HCT116 (cell line): Measurements from ENCODE around the gene ANKEF1. TPM values are rescaled to one million over a fixed set of nuclear protein-coding genes. Genes with fewer than 3 reads are reported as not detected.

ENCODE experiments used
- ATAC-seq: fragments of 200-7000 bp; cut with Tn5 transposase; 2 replicates; pipeline ENCODE4 v1.9.1; 2020; ENCODE audit warnings: mild to moderate bottlenecking, moderate library complexity
- BruUV-seq: library from RNA; stranded (reverse); fragments of 400-500 nt; replicated peaks from 2 replicates; lab custom pipeline; 2021; lab: Mats Ljungman, UMichigan
- CTCF ChIA-PET: fragments of 300-600 bp; sonication (Branson Sonifier 250); formaldehyde crosslinking; loops from one replicate; lab custom pipeline; 2021; ENCODE audit warnings: antibody characterized with exemption; lab: Charles Lee
- POLR2A ChIA-PET: fragments of 300-600, 350-600 bp; sonication (Branson Sonifier 250); formaldehyde crosslinking; loops from one replicate; lab custom pipeline; 2021; ENCODE audit warnings: antibody characterized with exemption; lab: Charles Lee
- RAD21 ChIA-PET, 2 experiments: fragments of 300-600 bp; sonication (Branson Sonifier 250); formaldehyde crosslinking; loops; one replicate each; lab custom pipeline; 2023; ENCODE audit warnings: low total read pairs in 2 of 2; ENCODE audit not compliant: uncharacterized antibody in 2 of 2, unreplicated experiment in 2 of 2, low non-redundant PET in 1 of 2; lab: Charles Lee
- DNase-seq: peaks from one replicate; pipeline ENCODE4 v3.0.0-alpha.2; 2010; ENCODE audit warnings: low read depth, low spot score
- H2AFZ ChIP-seq: fragments of 200-600 bp; shearing (Covaris generic), sonication (generic); 2 replicates; pipeline ENCODE4 v1.6.1; 2017; ENCODE audit warnings: low read depth, mixed run types, mixed read lengths, antibody characterized with exemption, low read length; ENCODE audit not compliant: poor library complexity, severe bottlenecking
- H3K27ac ChIP-seq: 2 replicates; pipeline ENCODE4 v1.5.1; 2012; ENCODE audit warnings: low read depth, low read length
- H3K27me3 ChIP-seq: fragments of 200-600 bp; sonication (generic); 2 replicates; pipeline ENCODE4 v1.6.1; 2016; ENCODE audit warnings: mixed run types, low read length, mixed read lengths; ENCODE audit not compliant: insufficient read depth
- H3K36me3 ChIP-seq, 2 experiments: fragments of 200-500 bp in 1 of 2; fragments of 200-600 bp in 1 of 2; sonication (Bioruptor generic) in 1 of 2; sonication (generic) in 1 of 2; 2 replicates each; pipeline versions ENCODE4 v1.5.1 to v1.6.1; 2014 to 2016; ENCODE audit warnings: low read length in 2 of 2, inconsistent platforms in 1 of 2, mixed read lengths in 1 of 2, mixed run types in 1 of 2; ENCODE audit not compliant: insufficient read depth in 2 of 2, control insufficient read depth in 1 of 2
- H3K4me1 ChIP-seq, 2 experiments: fragments of 200-600 bp in 1 of 2; sonication (generic) in 1 of 2; 2 replicates each; pipeline versions ENCODE4 v1.5.1 to v1.6.1; 2012 to 2017; ENCODE audit warnings: low read length in 2 of 2, inconsistent platforms in 1 of 2, mild to moderate bottlenecking in 1 of 2, mixed read lengths in 1 of 2, mixed run types in 1 of 2, moderate library complexity in 1 of 2; ENCODE audit not compliant: insufficient read depth in 2 of 2, control insufficient read depth in 1 of 2
- H3K4me2 ChIP-seq: fragments of 200-600 bp; sonication (generic); 2 replicates; pipeline ENCODE4 v1.6.1; 2017; ENCODE audit warnings: mixed run types, low read length, mixed read lengths
- H3K4me3 ChIP-seq, 2 experiments: fragments of 200-600 bp in 1 of 2; sonication (generic) in 1 of 2; replicated peaks in 1 of 2; 2 replicates each; pipeline ENCODE4 v1.5.1; 2011 to 2016; ENCODE audit warnings: low read length in 2 of 2, control low read depth in 1 of 2, low read depth in 1 of 2, mild to moderate bottlenecking in 1 of 2, mixed read lengths in 1 of 2, mixed run types in 1 of 2
- H3K79me2 ChIP-seq: fragments of 200-600 bp; sonication (generic); 2 replicates; pipeline ENCODE4 v1.6.1; 2017; ENCODE audit warnings: mild to moderate bottlenecking, mixed run types, low read length, moderate library complexity, mixed read lengths; ENCODE audit not compliant: insufficient read depth
- H3K9ac ChIP-seq: fragments of 200-600 bp; sonication (generic); 2 replicates; pipeline ENCODE4 v1.6.1; 2016; ENCODE audit warnings: low read length, mixed read lengths
- H3K9me2 ChIP-seq: fragments of 200-600 bp; sonication (generic), shearing (Covaris generic); 2 replicates; pipeline ENCODE4 v1.6.1; 2017; ENCODE audit warnings: mixed run types, mild to moderate bottlenecking, moderate library complexity; ENCODE audit not compliant: insufficient read depth
- H3K9me3 ChIP-seq, 2 experiments: fragments of 200-500 bp in 1 of 2; fragments of 200-600 bp in 1 of 2; sonication (Bioruptor generic) in 1 of 2; sonication (generic) in 1 of 2; 2 replicates each; pipeline ENCODE4 v1.6.1; 2014 to 2017; ENCODE audit warnings: low read length in 2 of 2, mixed read lengths in 2 of 2, inconsistent platforms in 1 of 2, low read depth in 1 of 2, mild to moderate bottlenecking in 1 of 2, mixed run types in 1 of 2, moderate library complexity in 1 of 2; ENCODE audit not compliant: control insufficient read depth in 1 of 2, insufficient read depth in 1 of 2
- H4K20me1 ChIP-seq: fragments of 200-600 bp; sonication (generic), shearing (Covaris generic); 2 replicates; pipeline ENCODE4 v1.6.1; 2017; ENCODE audit warnings: mixed run types, mild to moderate bottlenecking, moderate library complexity; ENCODE audit not compliant: insufficient read depth
- CBX3 ChIP-seq: IDR thresholded peaks from 2 replicates; pipeline ENCODE4 v1.6.1; 2012; ENCODE audit warnings: low read depth
- EZH2phosphoT487 ChIP-seq: fragments of 200-600 bp; IDR thresholded peaks from 2 replicates; pipeline ENCODE4 v1.6.1; 2018; ENCODE audit warnings: antibody characterized with exemption, borderline replicate concordance
- JUND ChIP-seq: IDR thresholded peaks from 2 replicates; pipeline ENCODE4 v1.6.1; 2012
- MAX ChIP-seq: IDR thresholded peaks from 2 replicates; pipeline ENCODE4 v1.6.1; 2012
- POLR2A ChIP-seq: IDR thresholded peaks from 2 replicates; pipeline ENCODE4 v1.7.0; 2011; ENCODE audit warnings: borderline replicate concordance; ENCODE audit not compliant: insufficient read depth, insufficient read length; ENCODE audit errors: extremely low read depth
- POLR2AphosphoS5 ChIP-seq: IDR thresholded peaks from 2 replicates; pipeline ENCODE4 v1.6.1; 2011; ENCODE audit warnings: mild to moderate bottlenecking, low read depth, low read length, moderate library complexity
- SP1 ChIP-seq: IDR thresholded peaks from 2 replicates; pipeline ENCODE4 v1.6.1; 2012; ENCODE audit warnings: low read depth
- ZFX ChIP-seq: fragments of 450-650 bp; IDR thresholded peaks from 2 replicates; pipeline ENCODE4 v1.6.1; 2017
- ZNF274 ChIP-seq: fragments of 200-500 bp; sonication (Bioruptor generic); IDR thresholded peaks from 2 replicates; pipeline ENCODE4 v1.6.1; 2014; ENCODE audit warnings: mild to moderate bottlenecking, low read depth, low read length, inconsistent platforms
- intact Hi-C: fragments of 100-400 bp; cut with micrococcal nuclease; formaldehyde crosslinking; loops from 2 replicates; pipeline ENCODE4 v1.10.0; 2022
- total RNA-seq: library from RNA; stranded (reverse); gene quantifications from one replicate; pipeline ENCODE4 v1.2.1, GENCODE V29; 2021; ENCODE audit not compliant: unreplicated experiment
- TF ChIP-seq, protein P1 (sequence below): IDR thresholded peaks from 2 replicates; pipeline ENCODE4 v1.6.1; 2011; ENCODE audit warnings: mild to moderate bottlenecking, low read length, moderate library complexity; ENCODE audit not compliant: insufficient replicate concordance; ENCODE audit errors: extremely low read depth
- TF ChIP-seq, protein P2 (sequence below), 3 experiments: fragments of 200-600 bp in 1 of 3; sonication (generic) in 1 of 3; IDR thresholded peaks in 2 of 3; conservative IDR thresholded peaks in 1 of 3; 2 replicates each; pipeline ENCODE4 v1.5.1; 2012 to 2017; ENCODE audit warnings: low read depth in 2 of 3, low read length in 2 of 3, antibody characterized with exemption in 1 of 3, borderline replicate concordance in 1 of 3, control low read depth in 1 of 3, mild to moderate bottlenecking in 1 of 3, mixed read lengths in 1 of 3, mixed run types in 1 of 3, moderate library complexity in 1 of 3; ENCODE audit not compliant: insufficient read depth in 1 of 3

ANKEF1 gene
- total RNA-seq, 1 experiment from 2014 or later = 15.8 TPM

DNA sequence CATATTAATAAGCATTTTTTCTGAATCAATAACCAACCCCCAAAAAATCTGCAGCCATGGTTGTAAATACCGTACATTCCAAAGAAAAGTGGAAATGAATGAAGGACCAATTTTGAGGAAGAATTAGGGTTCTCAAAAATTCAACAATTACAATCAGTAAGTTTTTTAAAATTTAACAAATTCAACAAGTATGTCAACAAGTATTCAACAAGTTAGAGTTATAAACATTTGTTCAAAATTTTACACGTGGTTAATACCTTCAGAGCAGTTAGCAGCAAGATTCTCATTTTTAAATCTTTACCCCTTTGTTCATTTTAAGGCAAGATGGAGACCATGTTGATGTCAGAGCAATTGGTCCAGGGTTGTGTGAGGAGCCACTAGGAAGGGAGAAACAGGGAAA lies 27.6 kb upstream of the ANKEF1 start:
- H3K4me3 ChIP-seq = no peak overlapping the region
- POLR2A ChIA-PET = no interaction called here
- no peaks in the 10 kb centered on the region for H3K79me2 ChIP-seq
- H3K9me2 ChIP-seq = no peaks in the 10 kb centered on the region
- ATAC-seq = no peak
- CTCF ChIA-PET = no interaction called here
- H3K9me3 ChIP-seq = no peaks in the 10 kb centered on the region; a peak in 1 of 4 replicates
- no peak overlapping the region for H3K27ac ChIP-seq
- no TSS peak for BruUV-seq
- H3K9ac ChIP-seq = no peak overlapping the region
- H3K27me3 ChIP-seq = no peaks in the 10 kb centered on the region
- TF ChIP-seq CBX3 = no peak
- TF ChIP-seq EZH2phosphoT487 = no peak
- TF ChIP-seq MAX = no peak
- TF ChIP-seq, protein P1, sequence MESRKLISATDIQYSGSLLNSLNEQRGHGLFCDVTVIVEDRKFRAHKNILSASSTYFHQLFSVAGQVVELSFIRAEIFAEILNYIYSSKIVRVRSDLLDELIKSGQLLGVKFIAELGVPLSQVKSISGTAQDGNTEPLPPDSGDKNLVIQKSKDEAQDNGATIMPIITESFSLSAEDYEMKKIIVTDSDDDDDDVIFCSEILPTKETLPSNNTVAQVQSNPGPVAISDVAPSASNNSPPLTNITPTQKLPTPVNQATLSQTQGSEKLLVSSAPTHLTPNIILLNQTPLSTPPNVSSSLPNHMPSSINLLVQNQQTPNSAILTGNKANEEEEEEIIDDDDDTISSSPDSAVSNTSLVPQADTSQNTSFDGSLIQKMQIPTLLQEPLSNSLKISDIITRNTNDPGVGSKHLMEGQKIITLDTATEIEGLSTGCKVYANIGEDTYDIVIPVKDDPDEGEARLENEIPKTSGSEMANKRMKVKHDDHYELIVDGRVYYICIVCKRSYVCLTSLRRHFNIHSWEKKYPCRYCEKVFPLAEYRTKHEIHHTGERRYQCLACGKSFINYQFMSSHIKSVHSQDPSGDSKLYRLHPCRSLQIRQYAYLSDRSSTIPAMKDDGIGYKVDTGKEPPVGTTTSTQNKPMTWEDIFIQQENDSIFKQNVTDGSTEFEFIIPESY = no peak
- no peak for TF ChIP-seq SP1
- no peak for TF ChIP-seq ZFX
- TF ChIP-seq, all 23 proteins: peak for 0
- Histone ChIP-seq H2AFZ (no peak overlapping the region), H3K36me3 (no peaks in the 10 kb centered on the region), H3K4me1 (no peaks in the 10 kb centered on the region), H4K20me1 (no peaks in the 10 kb centered on the region), H3K4me2 (no peak overlapping the region)
- RAD21 ChIA-PET = no interaction called here
- intact Hi-C loops = no loop called here
- DNase-seq = no peak

GRCh38 chr20:10007747-10008146 lies 27.0 kb upstream of the ANKEF1 start:
- Histone ChIP-seq H3K9me3 (no peaks in the 10 kb centered on the region; a peak in 1 of 4 replicates), H3K9ac (no peak overlapping the region)
- TF ChIP-seq CBX3 = no peak
- TF ChIP-seq ZNF274 = no peak
- TF ChIP-seq, protein P1 = no peak
- no peak for TF ChIP-seq POLR2AphosphoS5
- TF ChIP-seq, protein P2, sequence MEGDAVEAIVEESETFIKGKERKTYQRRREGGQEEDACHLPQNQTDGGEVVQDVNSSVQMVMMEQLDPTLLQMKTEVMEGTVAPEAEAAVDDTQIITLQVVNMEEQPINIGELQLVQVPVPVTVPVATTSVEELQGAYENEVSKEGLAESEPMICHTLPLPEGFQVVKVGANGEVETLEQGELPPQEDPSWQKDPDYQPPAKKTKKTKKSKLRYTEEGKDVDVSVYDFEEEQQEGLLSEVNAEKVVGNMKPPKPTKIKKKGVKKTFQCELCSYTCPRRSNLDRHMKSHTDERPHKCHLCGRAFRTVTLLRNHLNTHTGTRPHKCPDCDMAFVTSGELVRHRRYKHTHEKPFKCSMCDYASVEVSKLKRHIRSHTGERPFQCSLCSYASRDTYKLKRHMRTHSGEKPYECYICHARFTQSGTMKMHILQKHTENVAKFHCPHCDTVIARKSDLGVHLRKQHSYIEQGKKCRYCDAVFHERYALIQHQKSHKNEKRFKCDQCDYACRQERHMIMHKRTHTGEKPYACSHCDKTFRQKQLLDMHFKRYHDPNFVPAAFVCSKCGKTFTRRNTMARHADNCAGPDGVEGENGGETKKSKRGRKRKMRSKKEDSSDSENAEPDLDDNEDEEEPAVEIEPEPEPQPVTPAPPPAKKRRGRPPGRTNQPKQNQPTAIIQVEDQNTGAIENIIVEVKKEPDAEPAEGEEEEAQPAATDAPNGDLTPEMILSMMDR (IDR thresholded peaks at IDR 0.05 in 2 of 3, conservative IDR thresholded peaks at IDR 0.05 in 1 of 3; ENCODE audit: borderline replicate concordance in 1 of 3, insufficient read depth in 1 of 3, low read depth in 2 of 3, low read length in 2 of 3) = no peak
- no peak for TF ChIP-seq JUND
- no peak for TF ChIP-seq ZFX
- TF ChIP-seq POLR2A = no peak
- TF ChIP-seq SP1 = no peak
- TF ChIP-seq, all 23 proteins: peak for 0
- Histone ChIP-seq H3K4me2 (no peak overlapping the region), H3K79me2 (no peaks in the 10 kb centered on the region), H4K20me1 (no peaks in the 10 kb centered on the region), H3K27me3 (no peaks in the 10 kb centered on the region), H3K36me3 (no peaks in the 10 kb centered on the region), H3K4me1 (no peaks in the 10 kb centered on the region), H3K27ac (no peak overlapping the region), H2AFZ (no peak overlapping the region), H3K9me2 (no peaks in the 10 kb centered on the region), H3K4me3 (no peak overlapping the region)
- ChIA-PET POLR2A (no interaction called here), CTCF (no interaction called here), RAD21 (no interaction called here)
- DNase-seq (no peak), ATAC-seq (no peak)
- BruUV-seq = no TSS peak
- intact Hi-C loops = no loop called here
